SK-N-SH (cell line): ENCODE data around the gene WNK2. TPM values are rescaled to one million over a fixed set of nuclear protein-coding genes. Genes with fewer than 3 reads are reported as not detected.

ENCODE experiments used
- CTCF ChIA-PET: fragments of 300-600, 350-600 bp; formaldehyde crosslinking; extraction: SDS; loops from one replicate; lab custom pipeline; 2021; lab: Yijun Ruan, JAX
- POLR2A ChIA-PET: fragments of 350-600 bp; sonication (Branson Sonifier 250); formaldehyde crosslinking; extraction: SDS; loops from one replicate; lab custom pipeline; 2020; ENCODE audit warnings: antibody characterized with exemption, inconsistent platforms; lab: Yijun Ruan, JAX
- DNase-seq: peaks from one replicate; pipeline ENCODE4 v3.0.0; 2012
- H2AFZ ChIP-seq: fragments of 200-600 bp; sonication (generic); 2 replicates; pipeline ENCODE4 v1.8.1; 2016; ENCODE audit warnings: antibody characterized with exemption, mild to moderate bottlenecking, low read depth
- H3F3A ChIP-seq: fragments of 200-600 bp; sonication (generic); replicated peaks from 2 replicates; pipeline ENCODE3; 2016; ENCODE audit warnings: antibody characterized with exemption, mild to moderate bottlenecking; ENCODE audit not compliant: insufficient read depth
- H3K27ac ChIP-seq, 2 experiments: fragments of 200-500 bp in 1 of 2; fragments of 200-600 bp in 1 of 2; sonication (Bioruptor generic) in 1 of 2; sonication (generic), shearing (Covaris generic) in 1 of 2; 2 replicates each; pipeline versions ENCODE4 v1.5.1 to v1.6.1; 2014 to 2016; ENCODE audit warnings: low read depth in 2 of 2, inconsistent platforms in 1 of 2, low read length in 1 of 2, mild to moderate bottlenecking in 1 of 2, mixed read lengths in 1 of 2
- H3K27me3 ChIP-seq: fragments of 200-600 bp; sonication (generic), shearing (Covaris generic); 2 replicates; pipeline ENCODE4 v1.6.1; 2016; ENCODE audit warnings: mixed run types; ENCODE audit not compliant: insufficient read depth
- H3K36me3 ChIP-seq, 2 experiments: fragments of 200-500 bp in 1 of 2; fragments of 200-600 bp in 1 of 2; sonication (Bioruptor generic) in 1 of 2; sonication (generic) in 1 of 2; replicated peaks in 1 of 2; 2 replicates each; pipeline versions ENCODE3 to v1.5.1; 2014 to 2016; ENCODE audit warnings: low read length in 1 of 2, mild to moderate bottlenecking in 1 of 2; ENCODE audit not compliant: insufficient read depth in 2 of 2, control insufficient read depth in 1 of 2
- H3K4me1 ChIP-seq, 2 experiments: fragments of 200-500 bp in 1 of 2; fragments of 200-600 bp in 1 of 2; sonication (Bioruptor generic) in 1 of 2; sonication (generic), shearing (Covaris generic) in 1 of 2; 2 replicates each; pipeline versions ENCODE4 v1.5.1 to v1.6.1; 2014 to 2016; ENCODE audit warnings: low read depth in 1 of 2, low read length in 1 of 2, mixed run types in 1 of 2; ENCODE audit not compliant: insufficient read depth in 2 of 2, control insufficient read depth in 1 of 2
- H3K4me2 ChIP-seq: fragments of 200-600 bp; sonication (generic), shearing (Covaris generic); 2 replicates; pipeline ENCODE4 v1.6.1; 2017; ENCODE audit warnings: mixed run types
- H3K4me3 ChIP-seq, 2 experiments: fragments of 200-500 bp in 1 of 2; fragments of 200-600 bp in 1 of 2; sonication (Bioruptor generic) in 1 of 2; sonication (generic), shearing (Covaris generic) in 1 of 2; 2 replicates each; pipeline versions ENCODE4 v1.5.1 to v1.8.1; 2014 to 2016; ENCODE audit warnings: low read depth in 2 of 2, inconsistent platforms in 1 of 2, low read length in 1 of 2, mild to moderate bottlenecking in 1 of 2, mixed read lengths in 1 of 2, moderate library complexity in 1 of 2
- H3K79me2 ChIP-seq: fragments of 200-600 bp; sonication (generic); 2 replicates; pipeline ENCODE4 v1.8.1; 2017; ENCODE audit warnings: mild to moderate bottlenecking; ENCODE audit not compliant: insufficient read depth
- H3K9ac ChIP-seq: fragments of 200-600 bp; sonication (generic); 2 replicates; pipeline ENCODE4 v1.6.1; 2017; ENCODE audit warnings: mixed run types
- H3K9me2 ChIP-seq: fragments of 200-600 bp; sonication (generic); 2 replicates; pipeline ENCODE4 v1.6.1; 2017; ENCODE audit warnings: mixed run types
- H3K9me3 ChIP-seq: fragments of 200-600 bp; sonication (generic); 2 replicates; pipeline ENCODE4 v1.6.1; 2017; ENCODE audit warnings: mixed run types, mild to moderate bottlenecking, moderate library complexity
- H4K20me1 ChIP-seq: fragments of 200-600 bp; sonication (generic); 2 replicates; pipeline ENCODE4 v1.6.1; 2017; ENCODE audit warnings: mild to moderate bottlenecking, mixed run types; ENCODE audit not compliant: insufficient read depth
- ELF1 ChIP-seq: IDR thresholded peaks from 2 replicates; pipeline ENCODE4 v1.4.0; 2012
- EP300 ChIP-seq, 2 experiments: IDR thresholded peaks; 2 replicates each; pipeline versions ENCODE4 v1.4.0 to v1.6.1; 2012; ENCODE audit warnings: borderline replicate concordance in 1 of 2, low read depth in 1 of 2, low read length in 1 of 2
- EZH2phosphoT487 ChIP-seq: fragments of 200-600 bp; sonication (generic); IDR thresholded peaks from 2 replicates; pipeline ENCODE4 v1.6.1; 2017; ENCODE audit warnings: low read depth, mixed run types, mild to moderate bottlenecking, antibody characterized with exemption, moderate library complexity, borderline replicate concordance
- FOXM1 ChIP-seq: IDR thresholded peaks from 2 replicates; pipeline ENCODE4 v1.4.0; 2012; ENCODE audit warnings: low read depth, mild to moderate bottlenecking
- MXI1 ChIP-seq: IDR thresholded peaks from 2 replicates; pipeline ENCODE4 v1.6.1; 2012; ENCODE audit warnings: mild to moderate bottlenecking, low read depth, low read length, improper control_type of control experiment
- NRF1 ChIP-seq: IDR thresholded peaks from 2 replicates; pipeline ENCODE4 v1.6.1; 2012; ENCODE audit warnings: low read depth, mild to moderate bottlenecking, low read length
- RAD21 ChIP-seq: IDR thresholded peaks from 2 replicates; pipeline ENCODE4 v1.6.1; 2012; ENCODE audit warnings: mild to moderate bottlenecking, low read length
- RCOR1 ChIP-seq: fragments of 150-350 bp; IDR thresholded peaks from 2 replicates; pipeline ENCODE4 v1.6.1; 2017; ENCODE audit warnings: antibody characterized with exemption, low read length
- RFX5 ChIP-seq: IDR thresholded peaks from 2 replicates; pipeline ENCODE4 v1.6.1; 2012; ENCODE audit warnings: mild to moderate bottlenecking, improper control_type of control experiment, low read length
- SIN3A ChIP-seq: IDR thresholded peaks from 2 replicates; pipeline ENCODE4 v1.6.1; 2012; ENCODE audit warnings: low read depth, mild to moderate bottlenecking, low read length, moderate library complexity, borderline replicate concordance
- SMC3 ChIP-seq: IDR thresholded peaks from 2 replicates; pipeline ENCODE4 v1.6.1; 2012; ENCODE audit warnings: low read depth, low read length, improper control_type of control experiment
- TCF12 ChIP-seq: IDR thresholded peaks from 2 replicates; pipeline ENCODE4 v1.4.0; 2012
- TEAD4 ChIP-seq: IDR thresholded peaks from 2 replicates; pipeline ENCODE4 v1.4.0; 2012; ENCODE audit warnings: mild to moderate bottlenecking, borderline replicate concordance; ENCODE audit not compliant: insufficient read depth
- WGBS: methylation state at CpG from one replicate; pipeline ENCODE4 v1.1.6; 2017; ENCODE audit warnings: low lambda C conversion rate; 5-methylcytosine and 5-hydroxymethylcytosine counted together
- polyA plus RNA-seq, 3 experiments: library from polyadenylated mRNA; depleted of rRNA; stranded (reverse); fragments of >200 nt; gene quantifications; 2 replicates each; pipeline ENCODE4 v1.2.3, GENCODE V29; 2012
- TF ChIP-seq, protein P1 (sequence below): IDR thresholded peaks from 2 replicates; pipeline ENCODE4; 2012
- TF ChIP-seq, protein P2 (sequence below): IDR thresholded peaks from 2 replicates; pipeline ENCODE4 v1.6.1; 2012; ENCODE audit warnings: mild to moderate bottlenecking, low read depth, low read length, moderate library complexity
- TF ChIP-seq, protein P3 (sequence below): IDR thresholded peaks from 2 replicates; pipeline ENCODE4 v1.4.0; 2012; ENCODE audit warnings: low read depth
- TF ChIP-seq, protein P4 (sequence below): fragments of 150-350 bp; IDR thresholded peaks from 2 replicates; pipeline ENCODE4 v1.6.1; 2016; ENCODE audit warnings: mild to moderate bottlenecking, low read depth, low read length
- TF ChIP-seq, protein P5 (sequence below): IDR thresholded peaks from 2 replicates; pipeline ENCODE4 v1.4.0; 2012; ENCODE audit warnings: low read depth, borderline replicate concordance

The WNK2 gene
- polyA plus RNA-seq, 1 of the 3 experiments (the other 2 are of a cell fraction), result 0.12 TPM

DNA sequence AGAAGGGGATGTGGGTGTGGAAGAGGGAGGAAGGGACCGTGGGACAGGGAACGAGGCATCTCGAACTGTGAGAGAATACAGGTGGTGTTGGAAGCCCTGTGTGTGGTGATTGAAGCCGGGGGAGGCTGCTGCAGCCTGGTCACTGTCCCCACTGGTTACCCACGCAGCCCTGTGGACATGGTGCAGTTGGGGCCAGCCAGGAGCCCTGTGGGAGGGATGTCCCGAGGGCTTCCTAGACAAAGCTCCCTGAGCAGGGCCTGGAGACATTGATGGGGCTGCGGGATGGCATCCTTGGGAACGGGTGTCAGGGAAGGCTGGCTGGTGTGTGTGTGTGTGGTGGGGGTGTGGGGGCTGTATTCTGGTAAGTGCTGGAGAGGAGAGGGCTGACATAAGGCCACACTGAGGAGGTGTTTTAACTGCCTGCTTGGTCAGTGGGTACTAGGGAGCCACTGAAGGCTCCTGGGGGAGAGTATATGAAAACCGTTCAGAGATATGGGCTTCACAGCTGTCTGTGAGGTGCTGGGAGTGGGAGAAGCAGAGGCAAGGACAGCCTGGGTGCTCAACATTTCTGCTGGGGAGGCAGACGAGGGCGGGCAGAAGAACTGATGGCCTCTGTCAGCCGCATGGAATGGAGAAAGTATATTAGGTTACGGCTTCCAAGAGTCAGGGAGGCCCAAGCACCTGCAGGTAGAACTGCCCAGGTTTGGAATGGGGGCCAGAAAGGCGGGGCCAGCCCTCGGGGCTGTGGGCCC is 20.0 kb downstream of the WNK2 start:
- WGBS, result 70% methylated on average over 13 of the region's 15 CpGs
- H3K9me3 ChIP-seq, result no peaks in the 10 kb centered on the region
- ChIA-PET POLR2A (no interaction called here), CTCF (interaction anchor here (0.7 to 1.2 kb wide), 5 partner anchors 22 to 99 kb away, joined by 3 to 4 read pairs (median 3); no protein-coding TSS in a partner anchor)
- no peaks in the 10 kb centered on the region for H3K9me2 ChIP-seq
- no peaks in the 10 kb centered on the region for H3K79me2 ChIP-seq
- H2AFZ ChIP-seq, result no peak overlapping the region
- H4K20me1 ChIP-seq, result no peaks in the 10 kb centered on the region
- no peak for TF ChIP-seq EP300 (IDR thresholded peaks at IDR 0.05; ENCODE audit: borderline replicate concordance in 1 of 2, low read depth in 1 of 2, low read length in 1 of 2)
- no peak for TF ChIP-seq TEAD4
- TF ChIP-seq FOXM1, result no peak
- no peak for TF ChIP-seq RFX5
- no peak for TF ChIP-seq SIN3A
- no peak for TF ChIP-seq NRF1
- no peak for TF ChIP-seq MXI1
- no peak for TF ChIP-seq EZH2phosphoT487
- TF ChIP-seq, protein P1, sequence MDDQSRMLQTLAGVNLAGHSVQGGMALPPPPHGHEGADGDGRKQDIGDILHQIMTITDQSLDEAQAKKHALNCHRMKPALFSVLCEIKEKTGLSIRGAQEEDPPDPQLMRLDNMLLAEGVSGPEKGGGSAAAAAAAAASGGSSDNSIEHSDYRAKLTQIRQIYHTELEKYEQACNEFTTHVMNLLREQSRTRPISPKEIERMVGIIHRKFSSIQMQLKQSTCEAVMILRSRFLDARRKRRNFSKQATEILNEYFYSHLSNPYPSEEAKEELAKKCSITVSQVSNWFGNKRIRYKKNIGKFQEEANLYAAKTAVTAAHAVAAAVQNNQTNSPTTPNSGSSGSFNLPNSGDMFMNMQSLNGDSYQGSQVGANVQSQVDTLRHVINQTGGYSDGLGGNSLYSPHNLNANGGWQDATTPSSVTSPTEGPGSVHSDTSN, result no peak
- TF ChIP-seq, protein P2, sequence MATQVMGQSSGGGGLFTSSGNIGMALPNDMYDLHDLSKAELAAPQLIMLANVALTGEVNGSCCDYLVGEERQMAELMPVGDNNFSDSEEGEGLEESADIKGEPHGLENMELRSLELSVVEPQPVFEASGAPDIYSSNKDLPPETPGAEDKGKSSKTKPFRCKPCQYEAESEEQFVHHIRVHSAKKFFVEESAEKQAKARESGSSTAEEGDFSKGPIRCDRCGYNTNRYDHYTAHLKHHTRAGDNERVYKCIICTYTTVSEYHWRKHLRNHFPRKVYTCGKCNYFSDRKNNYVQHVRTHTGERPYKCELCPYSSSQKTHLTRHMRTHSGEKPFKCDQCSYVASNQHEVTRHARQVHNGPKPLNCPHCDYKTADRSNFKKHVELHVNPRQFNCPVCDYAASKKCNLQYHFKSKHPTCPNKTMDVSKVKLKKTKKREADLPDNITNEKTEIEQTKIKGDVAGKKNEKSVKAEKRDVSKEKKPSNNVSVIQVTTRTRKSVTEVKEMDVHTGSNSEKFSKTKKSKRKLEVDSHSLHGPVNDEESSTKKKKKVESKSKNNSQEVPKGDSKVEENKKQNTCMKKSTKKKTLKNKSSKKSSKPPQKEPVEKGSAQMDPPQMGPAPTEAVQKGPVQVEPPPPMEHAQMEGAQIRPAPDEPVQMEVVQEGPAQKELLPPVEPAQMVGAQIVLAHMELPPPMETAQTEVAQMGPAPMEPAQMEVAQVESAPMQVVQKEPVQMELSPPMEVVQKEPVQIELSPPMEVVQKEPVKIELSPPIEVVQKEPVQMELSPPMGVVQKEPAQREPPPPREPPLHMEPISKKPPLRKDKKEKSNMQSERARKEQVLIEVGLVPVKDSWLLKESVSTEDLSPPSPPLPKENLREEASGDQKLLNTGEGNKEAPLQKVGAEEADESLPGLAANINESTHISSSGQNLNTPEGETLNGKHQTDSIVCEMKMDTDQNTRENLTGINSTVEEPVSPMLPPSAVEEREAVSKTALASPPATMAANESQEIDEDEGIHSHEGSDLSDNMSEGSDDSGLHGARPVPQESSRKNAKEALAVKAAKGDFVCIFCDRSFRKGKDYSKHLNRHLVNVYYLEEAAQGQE, result no peak
- TF ChIP-seq, protein P3, sequence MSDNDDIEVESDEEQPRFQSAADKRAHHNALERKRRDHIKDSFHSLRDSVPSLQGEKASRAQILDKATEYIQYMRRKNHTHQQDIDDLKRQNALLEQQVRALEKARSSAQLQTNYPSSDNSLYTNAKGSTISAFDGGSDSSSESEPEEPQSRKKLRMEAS, result no peak
- no peak for TF ChIP-seq TCF12
- TF ChIP-seq, protein P4, sequence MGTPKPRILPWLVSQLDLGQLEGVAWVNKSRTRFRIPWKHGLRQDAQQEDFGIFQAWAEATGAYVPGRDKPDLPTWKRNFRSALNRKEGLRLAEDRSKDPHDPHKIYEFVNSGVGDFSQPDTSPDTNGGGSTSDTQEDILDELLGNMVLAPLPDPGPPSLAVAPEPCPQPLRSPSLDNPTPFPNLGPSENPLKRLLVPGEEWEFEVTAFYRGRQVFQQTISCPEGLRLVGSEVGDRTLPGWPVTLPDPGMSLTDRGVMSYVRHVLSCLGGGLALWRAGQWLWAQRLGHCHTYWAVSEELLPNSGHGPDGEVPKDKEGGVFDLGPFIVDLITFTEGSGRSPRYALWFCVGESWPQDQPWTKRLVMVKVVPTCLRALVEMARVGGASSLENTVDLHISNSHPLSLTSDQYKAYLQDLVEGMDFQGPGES, result no peak
- TF ChIP-seq, protein P5, sequence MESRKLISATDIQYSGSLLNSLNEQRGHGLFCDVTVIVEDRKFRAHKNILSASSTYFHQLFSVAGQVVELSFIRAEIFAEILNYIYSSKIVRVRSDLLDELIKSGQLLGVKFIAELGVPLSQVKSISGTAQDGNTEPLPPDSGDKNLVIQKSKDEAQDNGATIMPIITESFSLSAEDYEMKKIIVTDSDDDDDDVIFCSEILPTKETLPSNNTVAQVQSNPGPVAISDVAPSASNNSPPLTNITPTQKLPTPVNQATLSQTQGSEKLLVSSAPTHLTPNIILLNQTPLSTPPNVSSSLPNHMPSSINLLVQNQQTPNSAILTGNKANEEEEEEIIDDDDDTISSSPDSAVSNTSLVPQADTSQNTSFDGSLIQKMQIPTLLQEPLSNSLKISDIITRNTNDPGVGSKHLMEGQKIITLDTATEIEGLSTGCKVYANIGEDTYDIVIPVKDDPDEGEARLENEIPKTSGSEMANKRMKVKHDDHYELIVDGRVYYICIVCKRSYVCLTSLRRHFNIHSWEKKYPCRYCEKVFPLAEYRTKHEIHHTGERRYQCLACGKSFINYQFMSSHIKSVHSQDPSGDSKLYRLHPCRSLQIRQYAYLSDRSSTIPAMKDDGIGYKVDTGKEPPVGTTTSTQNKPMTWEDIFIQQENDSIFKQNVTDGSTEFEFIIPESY, result no peak
- TF ChIP-seq RAD21, result no peak
- TF ChIP-seq ELF1, result no peak
- no peak for TF ChIP-seq SMC3
- no peak for TF ChIP-seq RCOR1
- peak overlapping the region in 1 of 2 experiments; percentile 85; a peak in 2 of 4 replicates for H3K27ac ChIP-seq
- DNase-seq, result no peak
- no peaks in the 10 kb centered on the region for H3K36me3 ChIP-seq
- H3F3A ChIP-seq, result no peaks in the 10 kb centered on the region
- no peaks in the 10 kb centered on the region for H3K27me3 ChIP-seq
- peaks cover 0 to 97% of the 10 kb centered on the region in 2 experiments; a peak in 2 of 4 replicates for H3K4me1 ChIP-seq
- no peak overlapping the region for H3K4me3 ChIP-seq
- no peak overlapping the region for H3K9ac ChIP-seq
- no peak overlapping the region for H3K4me2 ChIP-seq
